Measurements from ENCODE around the gene FKBP5. TPM values are rescaled to one million over a fixed set of nuclear protein-coding genes. Genes with fewer than 3 reads are reported as not detected.
"Not testable (repeated sequence)": the region's sequence is repeated elsewhere in the genome, so short reads cannot be mapped to it uniquely, and the experiment has no call there.

The FKBP5 gene
- total RNA-seq, 1 donor, result 1.3 TPM

DNA sequence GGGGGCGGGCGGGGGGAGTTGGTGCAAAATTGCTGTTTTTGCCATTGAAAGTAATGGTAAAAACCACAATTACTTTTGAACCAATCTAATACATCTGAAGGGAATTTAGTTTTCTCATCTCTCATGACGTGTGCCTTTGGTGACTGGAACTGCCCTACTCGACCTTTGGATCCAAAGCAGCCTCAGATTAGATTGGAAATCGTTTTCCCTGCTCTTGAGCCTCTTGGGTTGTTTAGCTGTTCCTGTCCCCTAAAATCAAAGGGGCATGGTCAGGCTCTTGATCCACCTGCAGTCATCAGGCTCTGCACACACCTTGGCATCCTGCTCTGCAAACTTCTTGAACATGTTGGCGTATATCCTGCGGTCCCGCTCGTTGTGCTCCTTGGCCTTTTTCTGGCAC is 112.0 kb downstream of the FKBP5 start:
- TF ChIP-seq, protein P1, sequence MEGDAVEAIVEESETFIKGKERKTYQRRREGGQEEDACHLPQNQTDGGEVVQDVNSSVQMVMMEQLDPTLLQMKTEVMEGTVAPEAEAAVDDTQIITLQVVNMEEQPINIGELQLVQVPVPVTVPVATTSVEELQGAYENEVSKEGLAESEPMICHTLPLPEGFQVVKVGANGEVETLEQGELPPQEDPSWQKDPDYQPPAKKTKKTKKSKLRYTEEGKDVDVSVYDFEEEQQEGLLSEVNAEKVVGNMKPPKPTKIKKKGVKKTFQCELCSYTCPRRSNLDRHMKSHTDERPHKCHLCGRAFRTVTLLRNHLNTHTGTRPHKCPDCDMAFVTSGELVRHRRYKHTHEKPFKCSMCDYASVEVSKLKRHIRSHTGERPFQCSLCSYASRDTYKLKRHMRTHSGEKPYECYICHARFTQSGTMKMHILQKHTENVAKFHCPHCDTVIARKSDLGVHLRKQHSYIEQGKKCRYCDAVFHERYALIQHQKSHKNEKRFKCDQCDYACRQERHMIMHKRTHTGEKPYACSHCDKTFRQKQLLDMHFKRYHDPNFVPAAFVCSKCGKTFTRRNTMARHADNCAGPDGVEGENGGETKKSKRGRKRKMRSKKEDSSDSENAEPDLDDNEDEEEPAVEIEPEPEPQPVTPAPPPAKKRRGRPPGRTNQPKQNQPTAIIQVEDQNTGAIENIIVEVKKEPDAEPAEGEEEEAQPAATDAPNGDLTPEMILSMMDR (IDR thresholded peaks at IDR 0.05; ENCODE audit: insufficient read depth, low read depth, low read length), result no peak
- H3K4me3 ChIP-seq (ENCODE audit: low read depth, low read length), result no peak overlapping the region
- no peak for DNase-seq (ENCODE audit: low read depth)

DNA sequence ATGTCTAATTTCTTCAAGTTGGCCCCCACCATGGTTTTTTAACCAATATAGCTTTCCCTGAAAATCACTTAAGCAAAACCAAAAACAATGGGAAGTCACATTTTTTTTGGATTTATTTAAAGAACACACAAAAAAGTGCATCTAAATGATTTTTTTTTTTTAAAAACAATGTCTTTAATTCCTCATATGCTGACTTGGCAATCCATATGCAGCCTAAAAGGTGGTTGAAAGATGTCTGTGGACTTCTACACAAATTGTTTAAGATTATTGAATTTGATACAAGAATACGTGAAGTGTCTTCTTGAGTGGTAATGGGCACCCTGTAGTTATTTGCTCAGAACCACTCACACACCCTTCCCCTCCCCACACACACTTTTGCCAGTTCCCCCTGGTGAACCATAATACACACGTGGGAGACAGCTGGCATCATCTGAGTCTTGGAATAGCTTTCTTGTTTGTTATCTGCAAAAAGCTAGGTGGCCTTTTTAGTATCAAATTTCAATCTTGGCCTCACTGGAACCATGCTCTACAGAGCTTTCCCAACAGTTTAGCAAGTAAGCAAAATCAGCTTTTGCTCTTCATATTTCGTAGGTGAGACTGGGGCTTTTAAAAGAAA is 115.1 kb downstream of the FKBP5 start:
- TF ChIP-seq, protein P1 (IDR thresholded peaks at IDR 0.05; ENCODE audit: insufficient read depth, low read depth, low read length), result no peak
- no peak for DNase-seq (ENCODE audit: low read depth)
- no peak overlapping the region for H3K4me3 ChIP-seq (ENCODE audit: low read depth, low read length)

DNA sequence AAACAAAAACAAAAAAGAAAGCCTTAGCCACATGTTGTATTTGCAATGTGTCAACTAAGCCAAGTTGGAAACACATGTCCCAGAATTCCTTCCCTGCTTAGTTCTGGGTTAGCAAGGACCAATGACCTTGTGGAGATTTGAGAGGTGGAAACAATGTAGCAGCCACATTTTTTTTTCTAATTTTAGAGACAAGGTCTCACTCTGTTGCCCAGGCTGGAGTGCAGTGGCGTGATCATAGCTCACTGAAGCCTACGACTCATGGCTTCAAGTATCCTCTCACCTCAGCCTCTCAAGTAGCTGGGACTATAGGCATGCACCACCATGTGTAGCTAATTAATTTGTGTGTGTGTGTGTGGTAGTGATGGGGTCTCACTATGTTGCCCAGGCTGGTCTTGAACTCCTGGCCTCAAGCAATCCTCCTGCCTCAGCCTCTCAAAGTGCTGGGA is 117.8 kb downstream of the FKBP5 start:
- not testable (repeated sequence) for H3K4me3 ChIP-seq (ENCODE audit: low read depth, low read length); DNase-seq (ENCODE audit: low read depth)

DNA sequence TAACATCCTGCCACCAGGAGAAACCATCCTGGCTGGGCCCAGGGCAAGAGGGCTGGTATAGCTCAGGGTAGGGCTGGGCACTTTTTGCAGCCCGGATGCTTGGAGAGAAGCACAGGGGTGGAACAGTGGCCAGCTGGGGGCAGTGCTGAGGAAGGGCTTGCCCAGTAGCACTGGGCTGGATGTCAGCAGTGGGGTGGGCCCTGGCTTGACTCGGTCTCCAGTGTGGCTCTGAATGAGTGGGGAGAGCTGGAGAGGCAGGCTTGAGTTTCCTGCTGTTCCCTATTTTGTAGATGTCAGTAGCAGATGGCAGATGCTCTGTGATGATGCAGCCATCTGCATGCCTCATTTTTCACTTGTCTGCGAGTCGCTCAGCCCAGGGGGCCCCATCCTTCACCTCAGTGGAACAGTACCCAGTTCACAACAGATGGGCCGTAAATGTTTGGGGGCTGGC is 119.7 kb downstream of the FKBP5 start:
- H3K4me3 ChIP-seq (ENCODE audit: low read depth, low read length), result no peak overlapping the region
- TF ChIP-seq, protein P1 (IDR thresholded peaks at IDR 0.05; ENCODE audit: insufficient read depth, low read depth, low read length), result peak; percentile 59
- DNase-seq (ENCODE audit: low read depth), result peak; percentile 27

DNA sequence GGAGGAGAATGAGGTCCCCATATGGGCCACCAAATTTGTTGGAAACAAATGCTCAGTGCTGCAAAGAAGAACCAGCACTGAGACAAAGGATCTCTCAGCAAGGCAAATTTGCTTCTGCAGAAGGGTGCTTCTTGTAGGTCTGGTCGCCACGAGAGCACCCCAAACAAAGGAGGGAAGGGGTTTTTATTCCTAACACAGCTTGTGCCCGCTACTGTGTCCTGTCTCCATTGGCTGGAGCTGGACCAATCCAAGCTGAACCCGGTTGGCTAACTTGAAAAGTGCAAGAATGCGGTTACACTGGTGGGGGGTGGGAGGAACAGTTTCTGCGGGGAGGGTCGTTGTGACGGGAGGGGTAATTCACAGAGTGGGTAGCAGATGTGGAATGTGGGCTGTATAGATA is 121.9 kb downstream of the FKBP5 start:
- TF ChIP-seq, protein P1 (IDR thresholded peaks at IDR 0.05; ENCODE audit: insufficient read depth, low read depth, low read length), result no peak
- no peak overlapping the region for H3K4me3 ChIP-seq (ENCODE audit: low read depth, low read length)
- no peak for DNase-seq (ENCODE audit: low read depth)

DNA sequence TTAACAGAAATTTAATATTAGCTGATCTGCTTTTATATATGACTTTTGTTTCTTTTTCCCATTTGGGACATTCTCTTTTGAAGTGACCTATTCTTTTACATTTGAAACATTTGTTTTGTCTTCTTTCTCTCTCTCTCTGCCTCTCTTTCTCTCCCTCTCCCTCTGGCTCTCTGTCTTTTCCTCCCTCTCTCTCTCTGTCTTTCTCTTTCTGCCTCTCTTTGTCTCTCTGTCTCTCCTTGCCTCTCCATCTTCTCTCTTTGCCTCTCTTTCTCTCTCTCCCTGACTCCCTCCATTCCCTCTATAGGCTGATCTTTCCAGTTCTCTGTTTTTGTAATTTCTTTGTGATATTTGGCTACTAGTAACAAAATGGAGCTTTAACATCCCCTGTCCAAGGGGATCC is 124.0 kb downstream of the FKBP5 start:
- TF ChIP-seq, protein P1 (IDR thresholded peaks at IDR 0.05; ENCODE audit: insufficient read depth, low read depth, low read length), result no peak
- no peak for DNase-seq (ENCODE audit: low read depth)
- no peak overlapping the region for H3K4me3 ChIP-seq (ENCODE audit: low read depth, low read length)

DNA sequence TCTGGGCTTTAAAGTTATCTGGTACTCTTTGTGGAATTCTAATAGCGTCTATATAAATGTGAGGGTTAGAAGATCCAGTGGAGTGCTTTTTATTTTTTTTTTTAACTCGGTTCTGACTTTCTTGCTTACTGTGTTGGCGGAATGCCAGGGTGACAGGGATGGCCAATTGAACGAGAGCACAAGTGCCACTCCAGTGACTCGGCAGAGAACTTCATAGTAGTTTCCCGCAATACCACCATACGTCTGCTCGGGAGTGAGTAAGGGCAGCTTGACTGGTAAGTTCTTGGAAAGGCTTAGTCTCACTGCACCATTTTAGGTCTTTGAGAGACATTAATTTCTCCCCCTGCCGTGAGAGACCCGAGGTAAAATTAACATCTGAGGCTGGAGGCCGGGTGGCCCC is 126.7 kb downstream of the FKBP5 start:
- TF ChIP-seq, protein P1 (IDR thresholded peaks at IDR 0.05; ENCODE audit: insufficient read depth, low read depth, low read length), result no peak
- H3K4me3 ChIP-seq (ENCODE audit: low read depth, low read length), result no peak overlapping the region
- DNase-seq (ENCODE audit: low read depth), result no peak
